Memory B cell (primary cell): ENCODE results near the gene AFG3L2.
A peak's percentile ranks its signal among the peaks of the same experiment; 100 is the strongest.

ENCODE experiments used
- ATAC-seq: fragments of 150-1000 bp; cut with Tn5 transposase; 2 replicates; pipeline ENCODE4 v1.10.0; 2021; ENCODE audit warnings: low read depth, mild to moderate bottlenecking, moderate library complexity
- DNase-seq, 2 donors: peaks; one replicate each; pipeline ENCODE4 v3.0.0; 2022; ENCODE audit warnings: low spot score in 2 of 2
- H3K27ac Mint-ChIP-seq: one replicate; pipeline ENCODE4 v1.8.0; 2022; ENCODE audit warnings: mild to moderate bottlenecking, moderate library complexity, mixed read lengths
- H3K27me3 Mint-ChIP-seq: one replicate; pipeline ENCODE4 v1.8.0; 2022; ENCODE audit warnings: mixed read lengths
- H3K36me3 Mint-ChIP-seq: one replicate; pipeline ENCODE4 v1.8.0; 2022; ENCODE audit warnings: mild to moderate bottlenecking, mixed read lengths
- H3K4me1 Mint-ChIP-seq: one replicate; pipeline ENCODE4 v1.8.0; 2022; ENCODE audit warnings: mixed read lengths
- H3K4me3 Mint-ChIP-seq: one replicate; pipeline ENCODE4 v1.8.0; 2022; ENCODE audit warnings: mild to moderate bottlenecking, moderate library complexity, mixed read lengths
- H3K9me3 Mint-ChIP-seq: one replicate; pipeline ENCODE4 v1.8.0; 2022; ENCODE audit warnings: mixed read lengths

The AFG3L2 gene

DNA sequence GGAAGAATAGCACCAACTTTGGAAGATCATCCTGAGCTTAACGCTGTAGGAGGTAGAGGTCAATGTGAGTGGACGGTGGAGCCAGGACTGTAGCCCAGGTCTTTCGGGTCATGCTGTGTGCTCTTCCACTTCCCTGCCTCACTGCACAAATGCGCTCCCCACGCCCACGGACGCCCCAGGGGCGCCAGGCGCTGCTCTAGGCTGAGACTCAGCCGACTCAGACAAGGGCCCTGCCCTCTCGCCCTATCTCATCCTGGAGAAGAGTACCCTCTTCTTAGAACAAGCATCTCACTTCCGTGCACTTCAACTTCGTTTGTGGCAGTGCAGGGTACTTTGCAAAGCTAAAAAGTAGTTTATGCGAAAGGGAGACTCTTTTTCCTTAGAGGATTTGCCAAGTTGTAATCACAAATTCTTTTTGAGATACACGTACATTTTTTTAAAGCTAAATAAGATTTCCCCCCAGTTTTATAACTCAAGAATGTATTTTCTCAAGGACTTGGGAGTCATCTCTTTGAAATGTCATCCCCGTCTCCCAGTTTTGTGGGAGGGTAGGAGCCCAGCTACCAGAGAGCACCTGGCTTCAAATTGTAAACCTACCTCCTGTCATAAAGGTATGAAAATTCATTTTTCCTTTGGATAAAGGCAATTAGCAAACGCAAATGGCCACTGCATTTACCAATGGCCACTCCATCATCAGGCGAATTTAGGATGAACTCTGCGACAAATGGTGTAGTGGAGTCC is 29.5 kb upstream of the AFG3L2 start:
- H3K36me3 Mint-ChIP-seq, result no peaks in the 10 kb centered on the region
- no peaks in the 10 kb centered on the region for H3K9me3 Mint-ChIP-seq
- DNase-seq, result no peak
- no peak overlapping the region for H3K27ac Mint-ChIP-seq
- ATAC-seq, result no peak
- H3K4me3 Mint-ChIP-seq, result peak overlapping the region; percentile 90
- H3K4me1 Mint-ChIP-seq, result peaks cover 11% of the 10 kb centered on the region
- peaks cover 20% of the 10 kb centered on the region for H3K27me3 Mint-ChIP-seq

DNA sequence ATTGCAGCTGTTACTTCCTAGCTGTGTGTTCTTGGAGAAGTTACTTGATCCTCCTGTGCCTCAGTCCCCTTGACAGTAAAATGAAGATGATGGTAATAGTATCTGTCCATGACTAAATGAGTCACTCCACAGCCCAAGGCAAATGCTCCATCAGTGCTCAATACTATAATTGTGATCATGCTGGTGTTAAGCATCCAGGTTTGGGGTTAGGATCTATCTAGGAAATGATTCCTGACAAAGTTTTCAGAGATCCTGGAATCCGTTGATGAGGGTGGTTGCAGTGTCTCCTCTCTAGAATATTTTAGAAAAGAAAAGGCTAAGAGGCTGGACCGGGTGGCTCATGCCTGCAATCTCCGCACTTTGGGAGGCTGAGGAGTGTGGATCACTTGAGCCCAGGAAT is 28.0 kb upstream of the AFG3L2 start:
- ATAC-seq (no peak), DNase-seq (no peak)
- peaks cover 11% of the 10 kb centered on the region for H3K4me1 Mint-ChIP-seq
- H3K36me3 Mint-ChIP-seq, result no peaks in the 10 kb centered on the region
- no peak overlapping the region for H3K27ac Mint-ChIP-seq
- peaks cover 24% of the 10 kb centered on the region for H3K27me3 Mint-ChIP-seq
- H3K9me3 Mint-ChIP-seq, result no peaks in the 10 kb centered on the region
- no peak overlapping the region for H3K4me3 Mint-ChIP-seq

DNA sequence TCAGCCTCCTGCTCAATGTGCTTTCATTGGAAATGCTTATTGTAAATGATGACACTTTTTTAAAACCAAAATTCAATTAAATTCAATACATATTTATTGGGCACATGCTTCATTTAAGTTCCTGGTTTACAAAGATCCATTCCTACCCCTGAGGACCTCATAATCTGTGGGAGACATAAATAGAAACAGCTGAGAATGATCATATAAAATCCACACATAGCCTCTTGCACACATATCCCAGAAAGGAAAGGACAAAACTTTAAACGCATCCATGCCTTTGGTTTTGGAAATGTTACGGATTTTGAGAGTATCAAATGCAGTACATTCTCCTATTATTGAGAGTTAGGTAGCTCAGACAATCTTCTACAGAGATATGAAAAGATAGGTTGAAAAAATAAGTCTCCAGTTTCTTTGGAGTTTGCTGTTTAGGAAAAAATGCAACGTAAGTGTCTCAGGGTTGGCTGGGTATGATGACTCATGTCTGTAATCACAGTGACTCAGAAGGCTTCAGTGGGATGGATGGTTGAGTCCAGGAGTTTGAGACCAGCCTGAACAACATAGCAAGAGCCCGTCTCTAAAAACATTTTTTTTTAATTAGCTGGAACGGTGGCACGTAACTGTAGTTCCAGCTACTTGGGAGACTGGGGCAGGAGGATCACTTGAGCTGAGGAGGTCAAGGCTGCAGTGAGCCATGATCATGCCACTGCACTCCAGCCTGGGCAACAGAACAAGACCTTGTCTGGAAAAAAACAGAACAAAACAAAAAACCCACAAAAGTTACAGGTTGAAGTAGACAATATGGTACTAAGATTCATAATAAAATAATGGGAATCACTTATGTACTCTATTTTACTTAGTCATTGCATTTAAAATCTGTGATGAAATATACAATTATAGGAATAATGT is 26.8 kb upstream of the AFG3L2 start:
- DNase-seq (no peak), ATAC-seq (no peak)
- peaks cover 11% of the 10 kb centered on the region for H3K4me1 Mint-ChIP-seq
- H3K27me3 Mint-ChIP-seq, result peaks cover 25% of the 10 kb centered on the region
- H3K36me3 Mint-ChIP-seq, result no peaks in the 10 kb centered on the region
- no peaks in the 10 kb centered on the region for H3K9me3 Mint-ChIP-seq
- H3K4me3 Mint-ChIP-seq, result no peak overlapping the region
- H3K27ac Mint-ChIP-seq, result no peak overlapping the region

DNA sequence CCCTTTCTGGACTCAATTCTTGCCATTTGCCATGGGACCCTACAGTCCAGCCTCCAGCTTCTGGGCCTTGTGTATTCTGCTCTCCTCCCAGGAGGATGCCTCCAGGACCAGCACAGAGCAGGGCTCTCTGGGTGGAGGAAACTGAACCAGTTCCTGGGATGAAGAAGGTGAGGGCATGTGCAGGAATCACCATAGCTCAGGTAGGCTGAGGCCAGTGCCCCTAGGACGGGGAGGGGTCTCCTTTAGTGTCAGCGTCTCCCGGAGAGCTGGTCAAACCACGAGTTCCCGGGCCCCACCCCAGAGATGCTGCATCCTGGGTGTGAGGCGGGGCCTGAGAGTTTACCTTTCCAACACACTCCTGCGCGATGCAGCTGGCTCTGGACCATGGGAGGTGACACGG is 24.9 kb upstream of the AFG3L2 start:
- DNase-seq (no peak), ATAC-seq (no peak)
- Mint-ChIP-seq H3K36me3 (no peaks in the 10 kb centered on the region), H3K9me3 (no peaks in the 10 kb centered on the region), H3K4me1 (peaks cover 4% of the 10 kb centered on the region), H3K27me3 (peaks cover 32% of the 10 kb centered on the region), H3K27ac (no peak overlapping the region), H3K4me3 (no peak overlapping the region)

DNA sequence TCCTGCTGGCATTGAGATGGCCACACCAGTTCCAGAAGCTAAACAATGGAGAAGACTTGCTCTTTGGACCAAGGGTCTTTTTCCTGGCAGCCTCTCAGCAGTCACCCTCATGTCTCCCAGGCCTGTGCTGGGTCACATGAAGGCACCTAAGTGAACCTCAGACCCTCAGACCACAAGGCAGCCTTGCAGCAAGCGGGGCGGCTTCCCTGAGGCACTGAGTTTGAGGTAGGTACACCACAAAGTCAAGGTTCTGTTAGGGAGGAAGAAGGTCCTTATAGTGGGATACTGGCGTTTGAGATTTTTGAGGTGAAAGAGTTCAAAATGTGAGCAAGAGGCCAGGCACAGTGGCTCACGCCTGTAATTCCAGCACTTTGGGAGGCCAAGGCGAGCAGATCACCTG is 22.2 kb upstream of the AFG3L2 start:
- peaks cover 37% of the 10 kb centered on the region for H3K27me3 Mint-ChIP-seq
- H3K4me1 Mint-ChIP-seq, result peaks cover 2% of the 10 kb centered on the region
- no peaks in the 10 kb centered on the region for H3K36me3 Mint-ChIP-seq
- DNase-seq, result no peak
- H3K4me3 Mint-ChIP-seq, result no peak overlapping the region
- no peaks in the 10 kb centered on the region for H3K9me3 Mint-ChIP-seq
- ATAC-seq, result no peak
- no peak overlapping the region for H3K27ac Mint-ChIP-seq

DNA sequence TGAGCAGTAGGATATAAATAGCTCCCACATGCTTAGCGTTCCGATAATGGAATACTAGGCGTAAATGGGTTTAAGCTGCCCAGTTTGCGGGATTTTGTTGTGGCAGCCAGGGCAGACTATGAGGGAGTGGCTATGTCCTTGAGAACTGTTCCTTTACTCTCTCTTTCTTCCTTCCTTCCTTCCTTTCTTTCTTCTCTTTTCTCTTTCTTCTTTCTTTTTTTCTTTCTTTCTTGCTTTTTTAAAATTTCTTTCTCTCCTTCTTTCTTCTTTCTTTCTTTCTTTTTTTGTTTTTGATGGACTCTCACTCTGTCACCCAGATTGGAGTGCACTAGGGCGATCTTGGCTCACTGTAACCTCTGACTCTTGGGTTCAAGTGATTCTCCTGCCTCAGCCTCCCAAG is 21.6 kb upstream of the AFG3L2 start:
- DNase-seq, result no peak
- no peaks in the 10 kb centered on the region for H3K36me3 Mint-ChIP-seq
- H3K4me1 Mint-ChIP-seq, result peaks cover 2% of the 10 kb centered on the region
- peaks cover 34% of the 10 kb centered on the region for H3K27me3 Mint-ChIP-seq
- ATAC-seq, result no peak
- H3K9me3 Mint-ChIP-seq, result no peaks in the 10 kb centered on the region
- H3K27ac Mint-ChIP-seq, result no peak overlapping the region
- H3K4me3 Mint-ChIP-seq, result no peak overlapping the region

DNA sequence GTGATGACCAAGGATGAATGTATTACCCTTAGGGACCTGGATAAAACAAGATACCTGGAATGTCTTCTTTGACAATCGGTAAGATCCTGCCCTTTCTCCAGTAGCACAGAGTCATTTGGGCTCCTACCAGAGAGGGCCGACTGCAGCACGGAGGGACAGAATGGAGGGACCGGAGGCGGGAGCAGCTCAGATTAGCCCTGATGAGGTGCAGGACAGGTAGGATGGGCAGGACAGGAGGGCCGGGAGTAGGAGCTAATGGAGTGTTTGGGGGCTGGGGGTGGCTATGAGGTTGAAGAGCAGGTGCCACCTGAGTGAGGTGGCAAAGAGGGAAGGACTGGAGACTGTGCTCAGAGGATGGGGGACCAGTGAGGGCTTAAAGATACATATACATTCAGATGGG is 20.8 kb upstream of the AFG3L2 start:
- Mint-ChIP-seq H3K9me3 (no peaks in the 10 kb centered on the region), H3K27me3 (peaks cover 30% of the 10 kb centered on the region), H3K27ac (no peak overlapping the region), H3K36me3 (no peaks in the 10 kb centered on the region), H3K4me1 (peaks cover 2% of the 10 kb centered on the region), H3K4me3 (no peak overlapping the region)
- ATAC-seq, result no peak
- DNase-seq, result no peak

DNA sequence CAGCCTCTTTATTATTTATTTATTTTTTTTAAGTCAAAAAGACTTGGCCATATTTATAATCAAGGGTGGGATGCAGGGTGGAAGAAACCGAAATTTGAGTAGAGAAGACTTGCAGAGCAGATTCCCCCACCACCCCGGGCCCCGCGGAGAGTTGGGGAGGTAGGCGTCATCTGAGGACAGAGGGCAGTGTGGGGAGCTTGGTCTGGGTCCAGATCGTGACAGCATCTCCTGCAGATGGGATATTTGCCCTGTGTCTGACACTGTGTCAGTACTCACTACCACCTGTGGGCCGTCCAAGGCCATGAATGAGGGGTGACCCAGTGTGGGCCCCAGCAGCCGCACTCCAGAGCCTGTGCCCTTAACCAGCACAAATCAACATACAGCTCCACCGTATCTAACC is 20.2 kb upstream of the AFG3L2 start:
- H3K27ac Mint-ChIP-seq, result no peak overlapping the region

DNA sequence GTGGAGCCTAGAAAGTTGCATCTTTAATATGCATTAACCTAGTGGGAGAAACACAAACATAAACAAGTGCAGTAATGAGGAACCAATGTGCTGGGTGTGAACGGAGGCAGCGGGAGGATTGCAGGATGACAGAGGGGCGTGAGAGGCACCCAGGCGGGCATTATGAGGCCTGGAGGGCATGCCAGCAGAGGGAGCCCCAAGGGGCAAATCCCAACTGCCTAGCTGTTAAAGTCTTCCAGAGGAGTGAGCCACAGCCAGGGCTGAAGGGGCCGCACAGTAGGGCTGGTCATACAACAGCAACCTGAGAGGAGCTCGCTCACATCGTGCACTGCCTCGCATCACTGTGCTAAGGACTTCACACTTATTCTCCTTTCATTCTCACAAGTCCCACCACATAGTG is 17.4 kb upstream of the AFG3L2 start:
- Mint-ChIP-seq H3K9me3 (no peaks in the 10 kb centered on the region), H3K4me3 (no peak overlapping the region), H3K27me3 (peaks cover 14% of the 10 kb centered on the region), H3K27ac (no peak overlapping the region), H3K4me1 (peaks cover 2% of the 10 kb centered on the region), H3K36me3 (no peaks in the 10 kb centered on the region)
- ATAC-seq (peak; percentile 28), DNase-seq (no peak)

More for the DNA sequence above, 20.2 kb upstream of the AFG3L2 start:
- Mint-ChIP-seq H3K27me3 (peaks cover 24% of the 10 kb centered on the region), H3K4me3 (no peak overlapping the region), H3K36me3 (no peaks in the 10 kb centered on the region), H3K4me1 (peaks cover 2% of the 10 kb centered on the region), H3K9me3 (no peaks in the 10 kb centered on the region)
- DNase-seq, result no peak
- no peak for ATAC-seq

DNA sequence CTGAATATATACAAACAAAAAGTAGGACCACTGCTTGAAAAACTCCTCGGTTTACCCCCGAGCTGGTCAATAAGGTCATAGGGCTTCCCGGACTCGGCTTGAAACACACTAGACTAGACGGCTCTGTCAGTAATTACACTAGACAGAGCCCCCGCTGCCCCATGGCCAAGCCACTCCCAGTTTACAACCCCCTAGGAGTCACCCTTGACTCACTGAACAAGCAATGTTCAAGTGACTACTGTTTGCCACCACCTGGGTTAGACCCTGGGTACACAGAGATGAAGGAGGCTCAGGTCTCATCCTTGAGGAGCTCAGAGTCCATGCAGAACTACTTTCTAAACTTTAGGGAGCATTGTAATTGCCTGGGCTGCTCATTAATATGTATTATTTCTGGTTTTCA is 17.0 kb upstream of the AFG3L2 start:
- DNase-seq, result no peak
- Mint-ChIP-seq H3K4me1 (peaks cover 2% of the 10 kb centered on the region), H3K4me3 (no peak overlapping the region), H3K27me3 (peaks cover 14% of the 10 kb centered on the region), H3K27ac (no peak overlapping the region), H3K36me3 (no peaks in the 10 kb centered on the region), H3K9me3 (no peaks in the 10 kb centered on the region)
- no peak for ATAC-seq

DNA sequence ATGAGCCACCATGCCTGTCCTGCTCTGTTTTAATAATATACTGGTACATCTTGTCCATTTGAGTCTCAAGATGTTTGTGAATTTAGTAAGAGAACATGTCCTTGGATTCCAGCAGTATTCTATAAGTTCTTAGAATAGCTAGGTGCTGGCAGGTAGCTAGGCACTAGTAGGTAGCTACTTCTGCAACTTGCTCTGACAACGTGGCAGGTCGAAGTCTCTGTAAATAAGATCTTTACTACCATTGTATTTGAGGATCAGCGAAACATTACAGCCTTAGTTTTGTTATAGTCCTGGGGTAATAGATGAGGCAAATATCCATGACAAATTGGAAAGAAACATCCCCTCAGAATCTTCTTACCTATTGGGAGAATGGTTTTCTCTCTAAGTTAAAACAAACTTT is 16.5 kb upstream of the AFG3L2 start:
- Mint-ChIP-seq H3K4me3 (no peak overlapping the region), H3K36me3 (no peaks in the 10 kb centered on the region), H3K9me3 (no peaks in the 10 kb centered on the region), H3K27me3 (peaks cover 14% of the 10 kb centered on the region), H3K4me1 (peaks cover 2% of the 10 kb centered on the region), H3K27ac (no peak overlapping the region)
- DNase-seq (no peak), ATAC-seq (no peak)

DNA sequence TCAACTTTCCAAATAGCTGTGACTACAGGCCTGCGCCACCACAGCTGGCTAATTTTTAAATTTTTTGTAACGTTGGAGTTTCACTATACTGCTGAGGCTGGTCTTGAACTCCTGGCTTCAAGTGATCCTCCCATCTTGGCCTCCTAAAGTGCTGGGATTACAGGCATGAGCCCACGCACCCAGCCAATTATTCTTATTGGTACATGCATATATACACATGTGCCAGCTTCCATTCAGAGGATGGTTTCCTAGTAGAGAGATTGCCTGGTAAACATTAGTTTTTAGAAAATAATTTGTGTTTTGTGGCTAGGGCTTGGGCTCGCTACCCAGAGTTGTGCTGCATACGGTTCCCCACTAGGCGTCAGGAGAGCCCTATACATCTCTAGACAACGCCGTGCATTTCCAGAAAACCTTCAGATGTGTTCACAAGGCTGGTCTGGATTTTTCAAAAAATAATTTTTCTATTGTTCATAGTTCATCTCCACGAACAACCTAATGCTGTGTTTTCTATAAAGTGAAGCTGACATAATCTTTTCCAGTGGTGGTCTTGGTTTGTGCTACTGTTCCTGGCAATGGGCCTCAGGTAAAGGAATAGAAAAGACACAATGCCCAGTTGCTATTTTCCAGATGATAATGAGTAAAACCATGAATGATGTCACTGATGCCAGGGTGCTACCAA is 14.6 kb upstream of the AFG3L2 start:
- no peaks in the 10 kb centered on the region for H3K9me3 Mint-ChIP-seq
- peaks cover 7% of the 10 kb centered on the region for H3K27me3 Mint-ChIP-seq
- peak; percentile 31 to 47 for DNase-seq
- peak; percentile 98 for ATAC-seq
- H3K36me3 Mint-ChIP-seq, result no peaks in the 10 kb centered on the region
- H3K27ac Mint-ChIP-seq, result no peak overlapping the region
- no peak overlapping the region for H3K4me3 Mint-ChIP-seq
- H3K4me1 Mint-ChIP-seq, result peaks cover 2% of the 10 kb centered on the region

DNA sequence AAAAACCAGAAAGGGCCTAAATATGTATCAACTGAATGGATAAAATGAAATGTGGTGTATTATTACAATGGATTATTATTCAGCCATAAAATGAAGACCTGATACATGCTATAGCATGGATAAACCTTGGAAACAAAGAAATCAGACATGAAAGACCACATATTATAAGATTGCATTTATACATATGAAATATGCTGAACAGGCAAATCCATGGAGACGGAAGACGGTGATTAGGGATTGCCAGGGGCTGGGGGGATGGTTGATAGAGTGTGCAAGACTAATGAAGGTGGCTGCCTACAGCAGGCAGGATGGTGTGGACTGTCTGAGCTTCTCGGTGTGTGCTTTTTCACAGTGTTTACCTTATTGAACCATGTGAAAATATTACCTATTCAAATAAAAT is 11.4 kb upstream of the AFG3L2 start:
- Mint-ChIP-seq H3K27me3 (no peaks in the 10 kb centered on the region), H3K9me3 (no peaks in the 10 kb centered on the region), H3K36me3 (no peaks in the 10 kb centered on the region), H3K4me3 (no peak overlapping the region), H3K4me1 (no peaks in the 10 kb centered on the region), H3K27ac (no peak overlapping the region)
- DNase-seq (no peak), ATAC-seq (no peak)

DNA sequence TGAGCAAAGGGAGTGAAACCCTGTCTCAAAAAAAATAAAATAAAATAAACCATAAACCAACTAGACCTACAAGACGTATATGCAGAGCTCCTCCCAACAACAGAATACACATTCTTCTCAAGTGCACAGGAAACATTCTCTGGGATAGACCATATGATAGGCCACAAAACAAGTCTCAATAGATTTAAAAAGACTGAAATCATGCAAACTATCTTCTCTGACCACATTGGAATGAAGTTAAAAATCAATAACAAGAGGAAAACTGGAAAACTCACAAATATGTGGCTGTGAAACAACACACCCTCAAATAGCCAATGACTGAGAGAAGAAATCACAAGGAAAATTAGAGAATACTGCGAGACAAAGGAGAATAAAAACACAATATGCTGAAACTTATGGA is 7.2 kb upstream of the AFG3L2 start:
- no peak for ATAC-seq
- no peaks in the 10 kb centered on the region for H3K4me1 Mint-ChIP-seq
- H3K27ac Mint-ChIP-seq, result no peak overlapping the region
- H3K4me3 Mint-ChIP-seq, result no peak overlapping the region
- no peaks in the 10 kb centered on the region for H3K27me3 Mint-ChIP-seq
- H3K36me3 Mint-ChIP-seq, result no peaks in the 10 kb centered on the region
- H3K9me3 Mint-ChIP-seq, result no peaks in the 10 kb centered on the region
- DNase-seq, result no peak
